ENCODE data around the gene SCLY.
"Not testable (repeated sequence)": the region's sequence is repeated elsewhere in the genome, so short reads cannot be mapped to it uniquely, and the experiment has no call there.

SCLY gene

DNA sequence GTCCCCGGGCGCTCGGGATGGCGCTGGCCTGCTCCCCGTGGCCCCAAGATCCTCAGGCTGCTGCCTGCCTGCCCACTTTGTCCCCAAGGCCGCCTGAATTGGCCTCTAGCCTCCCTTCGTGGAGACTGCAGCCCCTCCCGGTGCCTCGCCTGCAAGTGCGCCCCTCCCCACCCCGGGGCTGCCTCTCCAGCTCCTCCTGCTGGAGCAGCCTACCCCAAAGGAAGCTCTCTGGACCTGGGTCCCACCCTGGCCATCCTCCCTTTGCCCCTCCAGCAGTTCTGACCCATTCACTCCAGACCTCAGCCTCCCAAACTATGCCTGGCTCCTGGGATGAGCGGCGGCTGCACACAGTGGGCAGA is 45.5 kb downstream of the SCLY start:
- Histone ChIP-seq H3K27ac (ENCODE audit: low read length) (no peak overlapping the region), H3K4me3 (ENCODE audit: low read depth in 1 of 2, low read length in 2 of 2) (no peak overlapping the region), H3K9me3 (ENCODE audit: control insufficient read depth in 1 of 2, low read length in 2 of 2) (no peaks in the 10 kb centered on the region), H3K4me1 (ENCODE audit: control insufficient read depth in 1 of 2, insufficient read depth in 2 of 2, low read length in 2 of 2) (no peaks in the 10 kb centered on the region), H3K36me3 (ENCODE audit: control insufficient read depth in 1 of 2, insufficient read depth in 2 of 2, low read length in 2 of 2) (no peaks in the 10 kb centered on the region), H3K27me3 (ENCODE audit: low read depth, low read length) (no peaks in the 10 kb centered on the region)

DNA sequence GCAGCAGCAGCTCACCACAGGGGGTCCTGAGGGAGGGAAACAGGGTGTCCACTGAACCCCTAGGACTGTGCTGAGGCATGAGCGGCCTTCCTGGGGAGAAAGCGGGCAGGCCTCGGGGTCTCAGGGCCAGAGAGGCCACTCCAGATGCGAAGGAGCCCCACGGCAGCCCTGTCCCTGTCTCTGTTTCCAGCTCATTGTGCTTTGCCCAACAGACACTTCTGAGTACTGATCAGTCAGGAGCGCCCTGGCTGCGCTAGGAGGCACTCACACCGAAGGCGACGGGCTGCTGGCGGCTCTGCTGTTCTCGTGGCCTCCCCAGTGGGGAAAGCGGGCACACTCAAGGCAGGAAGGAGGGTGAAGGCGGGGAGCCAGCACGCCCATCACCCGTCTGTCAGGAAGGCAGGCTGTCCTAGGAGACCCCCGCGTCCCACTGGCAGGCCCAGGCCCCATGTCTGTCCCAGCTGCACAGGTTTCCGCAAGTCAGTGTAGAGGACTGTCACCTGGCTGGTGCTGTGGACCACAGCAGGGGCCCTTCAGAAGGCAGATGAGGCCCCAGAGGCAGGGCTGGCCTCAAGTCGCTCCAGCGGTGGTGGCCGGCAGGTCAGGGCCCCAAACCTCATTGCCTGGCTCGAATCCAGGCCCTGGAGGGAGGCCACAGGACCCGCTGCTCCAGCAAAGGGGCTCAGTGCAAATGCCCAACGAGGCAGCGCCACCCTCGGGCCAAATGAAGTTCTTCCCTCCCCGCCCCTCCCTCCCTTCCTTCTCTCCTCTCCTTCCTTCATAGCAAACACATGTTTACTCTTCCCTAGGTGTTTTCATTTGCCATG is 46.1 kb downstream of the SCLY start:
- H3K27me3 ChIP-seq (ENCODE audit: low read depth, low read length): no peaks in the 10 kb centered on the region
- H3K4me3 ChIP-seq (ENCODE audit: low read depth in 1 of 2, low read length in 2 of 2): no peak overlapping the region
- no peaks in the 10 kb centered on the region for H3K9me3 ChIP-seq (ENCODE audit: control insufficient read depth in 1 of 2, low read length in 2 of 2)
- H3K27ac ChIP-seq (ENCODE audit: low read length): no peak overlapping the region
- no peaks in the 10 kb centered on the region for H3K36me3 ChIP-seq (ENCODE audit: control insufficient read depth in 1 of 2, insufficient read depth in 2 of 2, low read length in 2 of 2)
- H3K4me1 ChIP-seq (ENCODE audit: control insufficient read depth in 1 of 2, insufficient read depth in 2 of 2, low read length in 2 of 2): no peaks in the 10 kb centered on the region

DNA sequence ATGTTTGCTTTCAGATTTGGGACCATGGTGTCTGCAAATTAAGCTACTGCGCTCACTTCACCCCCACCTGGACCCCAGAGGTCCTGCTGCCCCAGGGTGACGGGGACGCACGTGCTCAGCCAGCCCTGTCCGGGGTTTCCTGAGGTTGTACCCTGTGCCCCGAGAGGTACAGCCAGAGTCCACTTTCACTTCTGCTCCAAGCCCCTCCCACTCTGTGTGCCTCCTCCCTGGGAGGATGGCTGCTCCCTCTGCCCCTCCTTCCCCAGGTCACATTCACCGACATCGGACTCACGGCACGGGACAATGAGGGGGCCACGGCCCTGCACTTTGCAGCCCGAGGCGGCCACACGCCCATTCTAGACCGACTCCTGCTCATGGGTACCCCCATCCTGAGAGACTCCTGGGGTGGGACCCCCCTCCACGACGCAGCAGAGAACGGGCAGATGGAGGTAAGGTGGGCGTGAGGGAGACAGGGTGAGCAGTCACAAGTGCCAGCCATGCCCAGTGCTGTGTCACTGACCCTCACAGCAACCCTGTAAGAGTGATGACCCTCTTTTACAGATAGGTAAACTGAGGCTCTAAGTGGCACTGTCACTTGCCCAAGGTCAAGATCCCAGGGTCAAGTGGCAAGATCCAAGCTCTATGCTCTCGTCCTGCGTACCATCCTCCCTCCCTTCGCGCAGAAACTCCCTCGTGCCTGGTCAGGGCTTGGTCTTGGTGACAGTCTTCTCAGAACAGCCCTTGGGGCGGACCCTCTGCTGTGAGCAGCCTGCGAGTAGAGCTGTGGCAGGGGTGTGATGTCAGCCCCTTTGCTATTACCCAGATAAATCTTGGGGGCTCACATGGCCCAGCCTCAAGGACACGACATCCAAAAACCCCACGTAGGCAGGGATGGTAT is 47.0 kb downstream of the SCLY start:
- no peak overlapping the region for H3K4me3 ChIP-seq (ENCODE audit: low read depth in 1 of 2, low read length in 2 of 2)
- no peaks in the 10 kb centered on the region for H3K4me1 ChIP-seq (ENCODE audit: control insufficient read depth in 1 of 2, insufficient read depth in 2 of 2, low read length in 2 of 2)
- H3K36me3 ChIP-seq (ENCODE audit: control insufficient read depth in 1 of 2, insufficient read depth in 2 of 2, low read length in 2 of 2): no peaks in the 10 kb centered on the region
- H3K27me3 ChIP-seq (ENCODE audit: low read depth, low read length): no peaks in the 10 kb centered on the region
- H3K9me3 ChIP-seq (ENCODE audit: control insufficient read depth in 1 of 2, low read length in 2 of 2): peaks cover 0 to under 1% of the 10 kb centered on the region in 2 donors
- H3K27ac ChIP-seq (ENCODE audit: low read length): no peak overlapping the region

DNA sequence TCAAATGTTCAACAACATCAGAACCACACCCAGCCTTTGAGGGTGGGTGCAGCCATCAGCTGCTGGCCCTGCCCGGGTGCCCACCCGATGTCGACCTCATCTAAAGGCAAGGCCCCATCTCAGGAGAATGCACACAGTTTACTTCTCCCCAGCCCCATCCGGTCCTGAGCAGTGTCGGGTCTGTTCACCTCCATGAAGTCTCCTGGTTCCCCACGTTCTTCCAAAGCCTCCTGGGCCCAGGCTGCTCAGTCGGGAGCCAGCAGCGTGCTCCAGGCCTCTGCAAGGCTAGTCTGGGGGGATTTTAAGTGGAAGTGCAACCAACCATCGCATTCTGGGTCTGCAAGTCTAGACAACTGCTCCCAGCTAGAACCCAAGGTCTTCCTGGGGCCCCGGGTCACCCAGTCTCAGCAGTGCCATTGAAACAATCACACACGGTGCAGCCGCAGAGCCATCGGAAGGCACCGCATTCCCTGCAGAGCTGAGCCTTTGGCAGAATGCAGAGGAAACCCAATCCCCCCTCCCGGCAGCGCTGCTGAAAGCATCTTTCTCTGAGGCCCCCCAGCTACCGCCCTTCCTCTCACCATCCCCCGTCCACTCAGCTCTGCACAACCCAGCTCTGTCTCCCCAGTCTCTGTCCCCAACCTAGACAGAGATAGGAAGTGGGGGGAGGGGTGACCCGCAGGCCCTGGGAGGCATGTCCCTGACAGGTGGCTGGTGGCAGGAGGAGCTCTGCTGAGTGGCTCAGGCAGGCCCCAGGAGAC is 47.8 kb downstream of the SCLY start:
- Histone ChIP-seq H3K4me3 (ENCODE audit: low read depth in 1 of 2, low read length in 2 of 2) (no peak overlapping the region), H3K4me1 (ENCODE audit: control insufficient read depth in 1 of 2, insufficient read depth in 2 of 2, low read length in 2 of 2) (no peaks in the 10 kb centered on the region), H3K27ac (ENCODE audit: low read length) (no peak overlapping the region), H3K27me3 (ENCODE audit: low read depth, low read length) (no peaks in the 10 kb centered on the region), H3K36me3 (ENCODE audit: control insufficient read depth in 1 of 2, insufficient read depth in 2 of 2, low read length in 2 of 2) (no peaks in the 10 kb centered on the region), H3K9me3 (ENCODE audit: control insufficient read depth in 1 of 2, low read length in 2 of 2) (peaks cover 0 to 5% of the 10 kb centered on the region in 2 donors)

DNA sequence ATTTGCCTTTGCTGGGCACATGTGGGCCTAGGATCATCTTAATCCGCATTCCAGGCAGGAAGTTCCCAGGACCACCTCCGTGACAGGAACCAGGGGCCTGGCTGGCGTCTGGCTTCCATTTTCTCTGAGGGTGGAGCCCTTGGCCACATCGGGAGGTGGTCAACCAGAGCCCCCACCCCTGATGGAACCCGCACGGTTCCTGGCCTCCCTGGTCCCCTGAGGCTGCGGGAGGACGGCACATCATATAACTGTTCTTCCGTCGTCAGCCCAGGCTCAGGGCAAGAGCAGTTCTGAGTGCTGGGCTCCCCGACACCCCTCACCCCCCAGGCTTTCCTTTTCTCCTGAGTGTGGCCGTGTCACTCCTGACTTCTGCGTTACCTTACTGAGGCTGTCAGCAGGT is 52.8 kb downstream of the SCLY start:
- Histone ChIP-seq H3K36me3 (ENCODE audit: control insufficient read depth in 1 of 2, insufficient read depth in 2 of 2, low read length in 2 of 2) (no peaks in the 10 kb centered on the region), H3K27me3 (ENCODE audit: low read depth, low read length) (no peaks in the 10 kb centered on the region), H3K9me3 (ENCODE audit: control insufficient read depth in 1 of 2, low read length in 2 of 2) (peaks cover 0 to 5% of the 10 kb centered on the region in 2 donors), H3K4me1 (ENCODE audit: control insufficient read depth in 1 of 2, insufficient read depth in 2 of 2, low read length in 2 of 2) (no peaks in the 10 kb centered on the region), H3K27ac (ENCODE audit: low read length) (no peak overlapping the region), H3K4me3 (ENCODE audit: low read depth in 1 of 2, low read length in 2 of 2) (no peak overlapping the region)

DNA sequence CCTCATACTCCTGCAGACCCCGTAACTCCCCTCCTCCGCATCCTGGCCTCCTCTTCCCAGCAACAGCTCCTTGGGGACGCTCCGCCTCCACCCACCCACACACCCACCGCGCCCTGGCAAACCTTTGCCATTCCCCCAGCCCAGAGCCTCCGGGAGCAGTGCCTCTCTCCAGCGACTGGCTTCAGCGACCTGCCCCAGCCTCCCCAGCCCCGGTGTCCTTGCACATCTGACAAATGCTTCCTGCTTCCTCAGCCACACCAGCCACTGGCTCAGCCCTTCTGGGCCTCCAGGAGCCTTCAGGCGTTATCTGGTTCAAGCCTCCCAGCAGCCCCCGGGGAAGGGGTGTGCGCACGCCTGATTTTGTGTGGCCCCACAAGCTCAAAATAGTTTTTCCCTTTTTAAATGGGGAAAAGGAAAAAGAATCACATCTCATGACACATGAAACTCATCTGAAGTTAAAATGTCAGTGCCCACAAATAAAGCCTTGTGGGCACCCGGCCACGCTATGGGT is 53.6 kb downstream of the SCLY start:
- Histone ChIP-seq H3K27ac (ENCODE audit: low read length) (no peak overlapping the region), H3K4me3 (ENCODE audit: low read depth in 1 of 2, low read length in 2 of 2) (no peak overlapping the region), H3K36me3 (ENCODE audit: control insufficient read depth in 1 of 2, insufficient read depth in 2 of 2, low read length in 2 of 2) (no peaks in the 10 kb centered on the region), H3K9me3 (ENCODE audit: control insufficient read depth in 1 of 2, low read length in 2 of 2) (peaks cover 0 to 5% of the 10 kb centered on the region in 2 donors), H3K4me1 (ENCODE audit: control insufficient read depth in 1 of 2, insufficient read depth in 2 of 2, low read length in 2 of 2) (no peaks in the 10 kb centered on the region), H3K27me3 (ENCODE audit: low read depth, low read length) (no peaks in the 10 kb centered on the region)

DNA sequence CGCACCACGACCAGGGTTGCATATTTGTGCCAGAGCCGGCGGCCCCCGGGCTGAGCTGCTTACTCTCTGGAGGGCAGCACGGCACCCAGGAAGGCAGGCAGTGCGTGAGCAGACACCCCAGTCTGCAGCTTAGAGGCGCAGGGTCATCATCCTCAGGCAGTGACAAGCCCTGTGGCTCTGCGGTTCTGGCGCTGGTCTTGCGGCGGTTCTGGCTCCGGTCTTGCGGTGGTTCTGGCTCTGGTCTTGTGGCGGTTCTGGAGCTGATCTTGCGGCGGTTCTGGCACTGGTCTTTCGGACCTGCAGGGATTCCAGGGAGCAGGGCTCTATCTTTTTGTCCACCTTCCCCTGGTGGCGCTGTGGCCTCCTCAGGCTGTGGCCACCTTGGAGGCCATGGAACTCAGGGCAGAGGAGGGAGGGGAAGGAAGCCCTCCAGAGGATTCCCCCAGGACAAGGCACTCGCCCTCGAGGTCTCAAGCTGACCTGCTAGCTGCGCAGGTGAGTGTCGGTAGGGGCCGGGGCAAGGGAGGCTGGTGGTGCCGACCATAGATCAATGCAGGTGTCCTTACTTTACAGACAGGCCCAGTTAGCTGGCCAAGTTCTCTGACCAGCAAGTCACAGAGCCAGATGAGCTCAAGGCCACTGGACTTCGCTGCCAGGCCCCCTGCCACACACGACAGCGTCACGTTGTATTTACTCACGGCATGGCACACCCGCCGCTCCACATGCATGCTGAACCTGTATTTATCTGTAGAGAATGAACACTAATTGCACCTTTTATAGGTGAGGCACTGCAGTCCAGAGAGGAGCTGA is 54.3 kb downstream of the SCLY start:
- Histone ChIP-seq H3K27ac (ENCODE audit: low read length) (no peak overlapping the region), H3K9me3 (ENCODE audit: control insufficient read depth in 1 of 2, low read length in 2 of 2) (peaks cover 0 to 5% of the 10 kb centered on the region in 2 donors), H3K4me3 (ENCODE audit: low read depth in 1 of 2, low read length in 2 of 2) (no peak overlapping the region), H3K27me3 (ENCODE audit: low read depth, low read length) (no peaks in the 10 kb centered on the region), H3K36me3 (ENCODE audit: control insufficient read depth in 1 of 2, insufficient read depth in 2 of 2, low read length in 2 of 2) (no peaks in the 10 kb centered on the region), H3K4me1 (ENCODE audit: control insufficient read depth in 1 of 2, insufficient read depth in 2 of 2, low read length in 2 of 2) (no peaks in the 10 kb centered on the region)

DNA sequence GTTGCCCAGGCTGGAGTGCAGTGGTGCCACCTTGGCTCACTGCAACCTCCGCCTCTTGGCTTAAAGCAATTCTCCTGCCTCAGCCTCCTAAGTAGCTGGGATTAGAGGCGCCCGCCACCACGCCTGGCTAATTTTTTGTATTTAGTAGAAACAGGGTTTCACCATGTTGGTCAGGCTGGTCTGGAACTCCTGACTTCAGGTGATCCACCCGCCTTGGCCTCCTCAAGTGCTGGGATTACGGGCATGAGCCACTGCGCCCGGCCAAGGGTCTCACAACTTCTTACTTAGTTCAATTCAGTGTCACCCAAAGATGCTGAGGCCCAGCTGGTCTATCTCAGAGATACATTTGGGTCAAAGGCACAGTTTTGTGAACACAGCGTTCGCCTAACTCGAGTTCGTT is 54.9 kb downstream of the SCLY start:
- H3K27me3 ChIP-seq (ENCODE audit: low read depth, low read length); H3K9me3 ChIP-seq (ENCODE audit: control insufficient read depth in 1 of 2, low read length in 2 of 2); H3K4me1 ChIP-seq (ENCODE audit: control insufficient read depth in 1 of 2, insufficient read depth in 2 of 2, low read length in 2 of 2); H3K27ac ChIP-seq (ENCODE audit: low read length); H3K36me3 ChIP-seq (ENCODE audit: control insufficient read depth in 1 of 2, insufficient read depth in 2 of 2, low read length in 2 of 2); H3K4me3 ChIP-seq (ENCODE audit: low read depth in 1 of 2, low read length in 2 of 2): not testable (repeated sequence)

DNA sequence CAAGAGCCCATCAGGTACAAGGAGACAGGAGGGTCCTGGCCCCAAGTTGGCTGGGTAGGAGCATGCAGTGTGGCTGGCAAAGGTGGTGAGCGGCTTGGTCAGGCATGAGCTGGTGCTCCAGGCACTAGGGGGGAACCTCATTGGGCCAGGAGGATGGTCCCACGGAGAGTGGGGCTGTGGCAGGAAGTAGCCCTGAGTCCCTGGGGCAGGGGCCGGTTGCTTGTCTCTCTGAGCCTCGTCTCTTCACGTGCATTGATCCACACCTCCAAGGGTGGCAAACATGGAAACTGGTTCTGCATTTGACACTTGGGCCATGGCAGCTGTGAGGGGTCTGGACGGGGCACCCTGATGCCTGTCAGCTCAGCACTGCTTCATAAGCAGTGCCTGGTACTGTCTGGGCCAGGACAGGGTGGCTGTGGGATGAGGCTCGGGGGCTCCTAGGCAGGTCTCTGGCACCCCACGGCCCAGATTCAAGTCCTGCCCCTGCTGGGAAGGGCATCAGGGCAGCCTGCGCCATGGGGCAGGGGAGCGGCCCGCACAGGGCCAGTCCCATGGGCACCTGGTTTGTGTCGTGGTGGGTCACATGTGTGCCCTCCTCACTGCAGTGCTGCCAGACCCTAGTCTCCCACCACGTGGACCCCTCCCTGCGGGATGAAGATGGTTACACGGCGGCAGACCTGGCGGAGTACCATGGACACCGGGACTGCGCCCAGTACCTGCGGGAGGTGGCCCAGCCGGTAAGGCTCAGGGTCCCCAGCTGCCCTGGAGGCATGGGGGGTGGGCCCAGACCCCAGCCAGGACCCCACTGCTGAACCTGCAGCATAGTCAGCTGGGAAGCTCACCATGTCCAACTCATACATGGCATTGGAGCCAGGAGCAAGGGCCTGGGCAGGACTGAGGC is 55.7 kb downstream of the SCLY start:
- no peaks in the 10 kb centered on the region for H3K36me3 ChIP-seq (ENCODE audit: control insufficient read depth in 1 of 2, insufficient read depth in 2 of 2, low read length in 2 of 2)
- no peaks in the 10 kb centered on the region for H3K4me1 ChIP-seq (ENCODE audit: control insufficient read depth in 1 of 2, insufficient read depth in 2 of 2, low read length in 2 of 2)
- no peak overlapping the region for H3K4me3 ChIP-seq (ENCODE audit: low read depth in 1 of 2, low read length in 2 of 2)
- peaks cover 0 to 5% of the 10 kb centered on the region in 2 donors for H3K9me3 ChIP-seq (ENCODE audit: control insufficient read depth in 1 of 2, low read length in 2 of 2)
- no peaks in the 10 kb centered on the region for H3K27me3 ChIP-seq (ENCODE audit: low read depth, low read length)
- no peak overlapping the region for H3K27ac ChIP-seq (ENCODE audit: low read length)
